Measurements from ENCODE around the gene CALCB. TPM values are rescaled to one million over a fixed set of nuclear protein-coding genes. Genes with fewer than 3 reads are reported as not detected.

Gene CALCB
- total and polyA plus RNA-seq, 10 of the 15 experiments (the other 5 are each of a cell fraction or from before 2014, with no cell fraction given) = 0.09 to 0.28 (median 0.12) TPM; not detected in 3

DNA sequence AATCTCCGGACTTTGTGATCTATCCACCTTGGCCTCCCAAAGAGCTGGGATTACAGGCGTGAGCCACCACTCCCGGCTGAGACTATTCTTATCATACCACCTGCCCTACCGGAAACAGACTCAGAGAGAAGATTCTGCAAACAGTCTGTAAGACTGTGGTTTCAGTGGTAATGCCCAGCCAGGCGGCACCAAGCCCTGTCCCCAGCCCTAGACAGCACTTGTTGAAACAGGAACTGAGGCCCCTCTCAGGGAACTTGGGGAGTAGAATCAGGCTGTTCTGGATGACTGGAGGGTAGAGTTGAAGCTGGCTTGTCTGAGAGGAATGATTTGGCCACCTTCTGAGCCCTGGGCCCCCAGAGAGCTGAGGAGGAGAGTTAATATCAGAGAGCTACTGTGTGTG lies 40.0 kb downstream of the CALCB start (continued):
- TF ChIP-seq, protein P1, sequence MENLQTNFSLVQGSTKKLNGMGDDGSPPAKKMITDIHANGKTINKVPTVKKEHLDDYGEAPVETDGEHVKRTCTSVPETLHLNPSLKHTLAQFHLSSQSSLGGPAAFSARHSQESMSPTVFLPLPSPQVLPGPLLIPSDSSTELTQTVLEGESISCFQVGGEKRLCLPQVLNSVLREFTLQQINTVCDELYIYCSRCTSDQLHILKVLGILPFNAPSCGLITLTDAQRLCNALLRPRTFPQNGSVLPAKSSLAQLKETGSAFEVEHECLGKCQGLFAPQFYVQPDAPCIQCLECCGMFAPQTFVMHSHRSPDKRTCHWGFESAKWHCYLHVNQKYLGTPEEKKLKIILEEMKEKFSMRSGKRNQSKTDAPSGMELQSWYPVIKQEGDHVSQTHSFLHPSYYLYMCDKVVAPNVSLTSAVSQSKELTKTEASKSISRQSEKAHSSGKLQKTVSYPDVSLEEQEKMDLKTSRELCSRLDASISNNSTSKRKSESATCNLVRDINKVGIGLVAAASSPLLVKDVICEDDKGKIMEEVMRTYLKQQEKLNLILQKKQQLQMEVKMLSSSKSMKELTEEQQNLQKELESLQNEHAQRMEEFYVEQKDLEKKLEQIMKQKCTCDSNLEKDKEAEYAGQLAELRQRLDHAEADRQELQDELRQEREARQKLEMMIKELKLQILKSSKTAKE (IDR thresholded peaks at IDR 0.05; ENCODE audit: low read depth, poor library complexity, severe bottlenecking) = peak; percentile 87
- TF ChIP-seq, protein P2, sequence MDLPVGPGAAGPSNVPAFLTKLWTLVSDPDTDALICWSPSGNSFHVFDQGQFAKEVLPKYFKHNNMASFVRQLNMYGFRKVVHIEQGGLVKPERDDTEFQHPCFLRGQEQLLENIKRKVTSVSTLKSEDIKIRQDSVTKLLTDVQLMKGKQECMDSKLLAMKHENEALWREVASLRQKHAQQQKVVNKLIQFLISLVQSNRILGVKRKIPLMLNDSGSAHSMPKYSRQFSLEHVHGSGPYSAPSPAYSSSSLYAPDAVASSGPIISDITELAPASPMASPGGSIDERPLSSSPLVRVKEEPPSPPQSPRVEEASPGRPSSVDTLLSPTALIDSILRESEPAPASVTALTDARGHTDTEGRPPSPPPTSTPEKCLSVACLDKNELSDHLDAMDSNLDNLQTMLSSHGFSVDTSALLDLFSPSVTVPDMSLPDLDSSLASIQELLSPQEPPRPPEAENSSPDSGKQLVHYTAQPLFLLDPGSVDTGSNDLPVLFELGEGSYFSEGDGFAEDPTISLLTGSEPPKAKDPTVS (IDR thresholded peaks at IDR 0.05; ENCODE audit: low read depth, low read length) = no peak
- peak; percentile 81 for TF ChIP-seq SPI1 (IDR thresholded peaks at IDR 0.05; ENCODE audit: borderline replicate concordance, insufficient read depth, low read depth, low read length)
- 0 out of 2 replicates have a peak, but pooled peaks have one; percentile 43 for TF ChIP-seq BCL11A (IDR thresholded peaks at IDR 0.05; ENCODE audit: low read depth, low read length)
- no peak for TF ChIP-seq GABPA (IDR thresholded peaks at IDR 0.05; ENCODE audit: low read depth)
- TF ChIP-seq MTA3 (IDR thresholded peaks at IDR 0.05; ENCODE audit: borderline replicate concordance, low read length) = no peak
- no peak for TF ChIP-seq ZNF384 (IDR thresholded peaks at IDR 0.05; ENCODE audit: borderline replicate concordance, low read depth, low read length)
- no peak for TF ChIP-seq SMARCA5 (IDR thresholded peaks at IDR 0.05)
- TF ChIP-seq, protein P3, sequence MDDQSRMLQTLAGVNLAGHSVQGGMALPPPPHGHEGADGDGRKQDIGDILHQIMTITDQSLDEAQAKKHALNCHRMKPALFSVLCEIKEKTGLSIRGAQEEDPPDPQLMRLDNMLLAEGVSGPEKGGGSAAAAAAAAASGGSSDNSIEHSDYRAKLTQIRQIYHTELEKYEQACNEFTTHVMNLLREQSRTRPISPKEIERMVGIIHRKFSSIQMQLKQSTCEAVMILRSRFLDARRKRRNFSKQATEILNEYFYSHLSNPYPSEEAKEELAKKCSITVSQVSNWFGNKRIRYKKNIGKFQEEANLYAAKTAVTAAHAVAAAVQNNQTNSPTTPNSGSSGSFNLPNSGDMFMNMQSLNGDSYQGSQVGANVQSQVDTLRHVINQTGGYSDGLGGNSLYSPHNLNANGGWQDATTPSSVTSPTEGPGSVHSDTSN (IDR thresholded peaks at IDR 0.05; ENCODE audit: insufficient replicate concordance, low read depth, low read length) = no peak
- TF ChIP-seq YY1 (IDR thresholded peaks at IDR 0.05; ENCODE audit: low read depth, low read length) = no peak
- no peak for TF ChIP-seq BRCA1 (IDR thresholded peaks at IDR 0.05; ENCODE audit: low read depth, low read length)
- TF ChIP-seq, protein P4, sequence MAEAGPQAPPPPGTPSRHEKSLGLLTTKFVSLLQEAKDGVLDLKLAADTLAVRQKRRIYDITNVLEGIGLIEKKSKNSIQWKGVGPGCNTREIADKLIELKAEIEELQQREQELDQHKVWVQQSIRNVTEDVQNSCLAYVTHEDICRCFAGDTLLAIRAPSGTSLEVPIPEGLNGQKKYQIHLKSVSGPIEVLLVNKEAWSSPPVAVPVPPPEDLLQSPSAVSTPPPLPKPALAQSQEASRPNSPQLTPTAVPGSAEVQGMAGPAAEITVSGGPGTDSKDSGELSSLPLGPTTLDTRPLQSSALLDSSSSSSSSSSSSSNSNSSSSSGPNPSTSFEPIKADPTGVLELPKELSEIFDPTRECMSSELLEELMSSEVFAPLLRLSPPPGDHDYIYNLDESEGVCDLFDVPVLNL (IDR thresholded peaks at IDR 0.05; ENCODE audit: low read depth, low read length) = no peak
- no peak for TF ChIP-seq SUZ12 (IDR thresholded peaks at IDR 0.05; ENCODE audit: unreplicated experiment)
- peak in 1 of 2 experiments; percentile 18; a peak in 1 of 4 replicates for TF ChIP-seq BHLHE40 (IDR thresholded peaks at IDR 0.05; ENCODE audit: borderline replicate concordance in 1 of 2, low read depth in 2 of 2, low read length in 1 of 2)
- no peak for TF ChIP-seq ZBED1 (IDR thresholded peaks at IDR 0.05; ENCODE audit: borderline replicate concordance)
- TF ChIP-seq NFIC (IDR thresholded peaks at IDR 0.05; ENCODE audit: low read depth, low read length) = no peak
- peak; percentile 86 for TF ChIP-seq RUNX3 (IDR thresholded peaks at IDR 0.05; ENCODE audit: low read length)
- TF ChIP-seq RAD51 (IDR thresholded peaks at IDR 0.05) = no peak
- TF ChIP-seq CEBPB (IDR thresholded peaks at IDR 0.05; ENCODE audit: borderline replicate concordance in 1 of 2, low read depth in 2 of 2, low read length in 2 of 2) = no peak
- TF ChIP-seq NRF1 (conservative IDR thresholded peaks at IDR 0.05; ENCODE audit: low read depth, low read length) = no peak
- no peak for TF ChIP-seq SREBF2 (IDR thresholded peaks at IDR 0.05; ENCODE audit: low read length)
- TF ChIP-seq GATAD2B (conservative IDR thresholded peaks at IDR 0.05; ENCODE audit: low read depth) = 0 out of 2 replicates have a peak, but pooled peaks have one; percentile 41
- no peak for TF ChIP-seq HDAC6 (IDR thresholded peaks at IDR 0.05; ENCODE audit: unreplicated experiment)
- TF ChIP-seq NR2C1 (IDR thresholded peaks at IDR 0.05) = no peak
- TF ChIP-seq TAF1 (IDR thresholded peaks at IDR 0.05; ENCODE audit: borderline replicate concordance, low read depth, low read length) = no peak
- TF ChIP-seq HDAC2 (IDR thresholded peaks at IDR 0.05) = no peak
- peak; percentile 41 for TF ChIP-seq MEF2B (IDR thresholded peaks at IDR 0.05; ENCODE audit: partially characterized antibody, poor library complexity, severe bottlenecking)
